Measurements from ENCODE around the gene TNFSF13.

DNA sequence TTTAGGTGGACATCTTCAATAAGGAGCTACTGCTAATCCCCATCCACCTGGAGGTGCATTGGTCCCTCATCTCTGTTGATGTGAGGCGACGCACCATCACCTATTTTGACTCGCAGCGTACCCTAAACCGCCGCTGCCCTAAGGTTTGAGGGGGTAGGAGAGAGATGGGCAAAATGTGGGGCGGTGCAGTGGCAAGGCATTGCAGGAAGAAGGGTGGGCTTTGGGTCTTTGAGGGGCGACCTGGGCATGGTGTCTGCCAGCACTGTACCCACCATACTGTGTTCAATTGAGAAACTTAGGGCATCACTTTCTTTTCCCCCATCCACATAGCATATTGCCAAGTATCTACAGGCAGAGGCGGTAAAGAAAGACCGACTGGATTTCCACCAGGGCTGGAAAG is 11.8 kb downstream of the TNFSF13 start:
- TF ChIP-seq, protein P1, sequence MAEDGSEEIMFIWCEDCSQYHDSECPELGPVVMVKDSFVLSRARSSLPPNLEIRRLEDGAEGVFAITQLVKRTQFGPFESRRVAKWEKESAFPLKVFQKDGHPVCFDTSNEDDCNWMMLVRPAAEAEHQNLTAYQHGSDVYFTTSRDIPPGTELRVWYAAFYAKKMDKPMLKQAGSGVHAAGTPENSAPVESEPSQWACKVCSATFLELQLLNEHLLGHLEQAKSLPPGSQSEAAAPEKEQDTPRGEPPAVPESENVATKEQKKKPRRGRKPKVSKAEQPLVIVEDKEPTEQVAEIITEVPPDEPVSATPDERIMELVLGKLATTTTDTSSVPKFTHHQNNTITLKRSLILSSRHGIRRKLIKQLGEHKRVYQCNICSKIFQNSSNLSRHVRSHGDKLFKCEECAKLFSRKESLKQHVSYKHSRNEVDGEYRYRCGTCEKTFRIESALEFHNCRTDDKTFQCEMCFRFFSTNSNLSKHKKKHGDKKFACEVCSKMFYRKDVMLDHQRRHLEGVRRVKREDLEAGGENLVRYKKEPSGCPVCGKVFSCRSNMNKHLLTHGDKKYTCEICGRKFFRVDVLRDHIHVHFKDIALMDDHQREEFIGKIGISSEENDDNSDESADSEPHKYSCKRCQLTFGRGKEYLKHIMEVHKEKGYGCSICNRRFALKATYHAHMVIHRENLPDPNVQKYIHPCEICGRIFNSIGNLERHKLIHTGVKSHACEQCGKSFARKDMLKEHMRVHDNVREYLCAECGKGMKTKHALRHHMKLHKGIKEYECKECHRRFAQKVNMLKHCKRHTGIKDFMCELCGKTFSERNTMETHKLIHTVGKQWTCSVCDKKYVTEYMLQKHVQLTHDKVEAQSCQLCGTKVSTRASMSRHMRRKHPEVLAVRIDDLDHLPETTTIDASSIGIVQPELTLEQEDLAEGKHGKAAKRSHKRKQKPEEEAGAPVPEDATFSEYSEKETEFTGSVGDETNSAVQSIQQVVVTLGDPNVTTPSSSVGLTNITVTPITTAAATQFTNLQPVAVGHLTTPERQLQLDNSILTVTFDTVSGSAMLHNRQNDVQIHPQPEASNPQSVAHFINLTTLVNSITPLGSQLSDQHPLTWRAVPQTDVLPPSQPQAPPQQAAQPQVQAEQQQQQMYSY (CRISPR knock-in tag; IDR thresholded peaks at IDR 0.05): no peak
- TF ChIP-seq, protein P2, sequence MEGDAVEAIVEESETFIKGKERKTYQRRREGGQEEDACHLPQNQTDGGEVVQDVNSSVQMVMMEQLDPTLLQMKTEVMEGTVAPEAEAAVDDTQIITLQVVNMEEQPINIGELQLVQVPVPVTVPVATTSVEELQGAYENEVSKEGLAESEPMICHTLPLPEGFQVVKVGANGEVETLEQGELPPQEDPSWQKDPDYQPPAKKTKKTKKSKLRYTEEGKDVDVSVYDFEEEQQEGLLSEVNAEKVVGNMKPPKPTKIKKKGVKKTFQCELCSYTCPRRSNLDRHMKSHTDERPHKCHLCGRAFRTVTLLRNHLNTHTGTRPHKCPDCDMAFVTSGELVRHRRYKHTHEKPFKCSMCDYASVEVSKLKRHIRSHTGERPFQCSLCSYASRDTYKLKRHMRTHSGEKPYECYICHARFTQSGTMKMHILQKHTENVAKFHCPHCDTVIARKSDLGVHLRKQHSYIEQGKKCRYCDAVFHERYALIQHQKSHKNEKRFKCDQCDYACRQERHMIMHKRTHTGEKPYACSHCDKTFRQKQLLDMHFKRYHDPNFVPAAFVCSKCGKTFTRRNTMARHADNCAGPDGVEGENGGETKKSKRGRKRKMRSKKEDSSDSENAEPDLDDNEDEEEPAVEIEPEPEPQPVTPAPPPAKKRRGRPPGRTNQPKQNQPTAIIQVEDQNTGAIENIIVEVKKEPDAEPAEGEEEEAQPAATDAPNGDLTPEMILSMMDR (IDR thresholded peaks at IDR 0.05): no peak
- TF ChIP-seq, protein P3, sequence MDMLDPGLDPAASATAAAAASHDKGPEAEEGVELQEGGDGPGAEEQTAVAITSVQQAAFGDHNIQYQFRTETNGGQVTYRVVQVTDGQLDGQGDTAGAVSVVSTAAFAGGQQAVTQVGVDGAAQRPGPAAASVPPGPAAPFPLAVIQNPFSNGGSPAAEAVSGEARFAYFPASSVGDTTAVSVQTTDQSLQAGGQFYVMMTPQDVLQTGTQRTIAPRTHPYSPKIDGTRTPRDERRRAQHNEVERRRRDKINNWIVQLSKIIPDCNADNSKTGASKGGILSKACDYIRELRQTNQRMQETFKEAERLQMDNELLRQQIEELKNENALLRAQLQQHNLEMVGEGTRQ (CRISPR knock-in tag; IDR thresholded peaks at IDR 0.05): no peak
- no peak for TF ChIP-seq SP1 (CRISPR knock-in tag; conservative IDR thresholded peaks at IDR 0.05)
- no peak for TF ChIP-seq NFYB (CRISPR knock-in tag; conservative IDR thresholded peaks at IDR 0.05; ENCODE audit: low read depth)
- TF ChIP-seq ZNF263 (CRISPR knock-in tag; IDR thresholded peaks at IDR 0.05; ENCODE audit: low read depth): no peak
